HG03439 (cell line): ENCODE results near the gene KRTAP12-2.
"Not testable (repeated sequence)": the region's sequence is repeated elsewhere in the genome, so short reads cannot be mapped to it uniquely, and the experiment has no call there.

ENCODE experiments used
- ATAC-seq: cut with Tn5 transposase; IDR thresholded peaks from one replicate; pipeline ENCODE4 v1.9.1; 2021; ENCODE audit warnings: mild to moderate bottlenecking, moderate library complexity; ENCODE audit not compliant: unreplicated experiment

The KRTAP12-2 gene

GRCh38 chr21:44632067-44632466 lies 34.7 kb downstream of the KRTAP12-2 start:
- ATAC-seq, result no peak

DNA sequence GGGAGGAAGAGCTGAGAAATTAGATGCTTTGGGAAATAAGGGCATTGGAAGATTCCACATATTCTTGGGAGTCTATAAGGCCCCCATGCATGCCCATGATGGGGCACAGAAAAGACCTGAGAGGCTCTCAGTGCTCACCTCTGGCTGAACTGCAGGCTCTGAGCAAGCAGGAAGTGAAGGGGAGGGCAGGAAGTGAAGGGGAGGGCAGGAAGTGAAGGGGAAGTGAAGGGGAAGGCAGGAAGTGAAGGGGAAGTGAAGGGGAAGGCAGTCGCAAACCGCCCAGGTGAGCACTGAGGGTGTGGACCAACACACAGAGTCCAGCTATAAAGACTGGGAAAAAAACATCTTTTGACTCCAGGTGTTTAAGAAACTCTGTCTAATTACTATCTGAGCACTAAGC lies 36.3 kb downstream of the KRTAP12-2 start:
- ATAC-seq, result no peak

DNA sequence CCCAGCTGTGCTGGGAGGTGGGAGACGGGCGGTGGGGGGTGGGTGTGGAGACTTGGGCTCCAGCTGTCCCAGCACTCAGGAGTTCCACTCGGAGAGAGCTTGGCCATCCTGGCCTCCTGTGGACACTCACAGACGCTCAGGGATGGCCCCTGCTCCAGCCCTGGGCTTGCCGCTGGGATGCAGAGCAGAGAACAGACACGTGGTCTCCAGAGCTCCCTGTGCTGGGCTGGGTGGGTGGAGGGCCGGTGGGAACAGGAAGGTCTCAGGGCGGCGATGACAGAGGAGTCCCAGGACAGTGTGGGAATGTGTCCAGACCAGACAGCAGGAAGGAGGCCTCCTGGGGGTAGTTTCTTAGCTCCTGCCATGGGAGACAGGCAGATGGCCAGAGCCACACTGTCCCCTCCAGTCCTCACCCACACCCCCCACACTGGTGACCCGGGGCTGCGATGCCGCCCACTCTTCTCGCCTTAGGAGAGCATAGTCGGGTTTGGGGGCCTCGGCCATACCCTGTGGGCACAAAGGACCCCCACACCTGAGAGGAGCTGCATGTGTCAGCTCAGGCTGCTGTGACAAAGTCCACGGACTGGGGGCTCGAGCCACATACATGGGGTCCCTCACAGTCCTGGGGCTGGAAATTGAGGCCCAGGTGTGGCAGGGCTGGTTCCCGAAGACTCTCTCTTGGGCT lies 37.9 kb downstream of the KRTAP12-2 start:
- ATAC-seq, result no peak

DNA sequence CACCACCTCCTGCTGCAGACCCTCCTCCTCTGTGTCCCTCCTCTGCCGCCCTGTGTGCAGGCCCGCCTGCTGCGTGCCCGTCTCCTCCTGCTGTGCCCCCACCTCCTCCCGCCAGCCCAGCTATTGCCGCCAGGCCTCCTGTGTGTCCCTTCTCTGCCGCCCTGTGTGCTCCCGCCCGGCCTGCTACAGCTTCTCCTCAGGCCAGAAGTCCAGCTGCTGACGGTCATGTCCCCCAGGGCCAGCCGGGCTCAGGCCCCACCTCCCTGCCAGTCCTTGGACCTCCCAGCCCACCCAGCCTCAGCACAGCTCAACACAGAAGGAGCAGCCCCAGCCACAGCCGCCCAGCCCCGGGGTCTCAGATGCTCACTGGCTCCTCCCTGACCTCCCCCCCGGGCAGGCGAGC lies 38.9 kb downstream of the KRTAP12-2 start:
- ATAC-seq, result not testable (repeated sequence)

GRCh38 chr21:44627181-44627822 lies 39.4 kb downstream of the KRTAP12-2 start:
- not testable (repeated sequence) for ATAC-seq

- ATAC-seq, result no peak
These were observed 40.0 kb downstream of the KRTAP12-2 start, which contains the start of gene KRTAP10-9 for GRCh38 chr21:44626673-44627143. Gene KRTAP10-9 (plus strand): TSS chr21:44627093. CDS start chr21:44627172, 79 bp downstream.

- no peak for ATAC-seq
These were observed 40.5 kb downstream of the KRTAP12-2 start for GRCh38 chr21:44626262-44626661.

GRCh38 chr21:44625756-44626155 lies 41.0 kb downstream of the KRTAP12-2 start:
- no peak for ATAC-seq

DNA sequence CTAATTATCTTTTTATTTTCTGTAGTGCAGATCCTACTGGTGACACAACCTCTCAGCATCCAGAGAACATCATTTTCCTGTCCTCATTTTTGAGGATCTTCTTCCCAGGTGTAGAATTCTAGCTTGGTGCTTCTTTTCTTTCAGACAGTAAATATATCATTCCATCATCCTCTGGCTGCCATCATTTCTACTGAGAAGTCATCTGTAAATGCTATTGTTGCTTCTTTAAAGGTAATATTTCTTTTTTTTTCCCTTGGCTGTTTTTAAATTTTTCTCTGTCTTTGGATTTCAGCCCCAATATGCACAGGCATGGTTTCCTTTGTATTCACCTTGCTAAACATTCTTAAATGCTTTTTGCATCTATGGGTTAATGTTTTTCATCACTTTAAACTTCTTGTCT lies 43.2 kb downstream of the KRTAP12-2 start:
- ATAC-seq, result no peak

DNA sequence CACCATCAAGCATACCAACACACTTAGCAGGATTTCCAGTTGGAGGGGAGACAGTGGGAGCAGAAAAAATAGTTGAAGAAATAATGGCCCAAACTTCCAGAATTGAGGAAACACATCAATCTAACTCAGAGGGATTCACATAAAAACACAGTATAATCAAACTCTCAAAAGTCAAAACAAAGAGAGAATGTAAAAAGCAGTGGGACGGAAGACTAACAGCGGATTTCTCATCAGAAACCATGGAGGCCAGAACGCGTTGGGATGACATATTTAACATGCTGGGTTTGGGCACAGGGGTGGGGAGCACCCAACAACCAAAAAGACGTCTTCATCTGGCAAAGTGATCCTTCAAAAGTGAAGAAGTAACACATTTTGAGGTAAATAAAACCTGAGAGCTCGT lies 46.8 kb downstream of the KRTAP12-2 start:
- no peak for ATAC-seq

DNA sequence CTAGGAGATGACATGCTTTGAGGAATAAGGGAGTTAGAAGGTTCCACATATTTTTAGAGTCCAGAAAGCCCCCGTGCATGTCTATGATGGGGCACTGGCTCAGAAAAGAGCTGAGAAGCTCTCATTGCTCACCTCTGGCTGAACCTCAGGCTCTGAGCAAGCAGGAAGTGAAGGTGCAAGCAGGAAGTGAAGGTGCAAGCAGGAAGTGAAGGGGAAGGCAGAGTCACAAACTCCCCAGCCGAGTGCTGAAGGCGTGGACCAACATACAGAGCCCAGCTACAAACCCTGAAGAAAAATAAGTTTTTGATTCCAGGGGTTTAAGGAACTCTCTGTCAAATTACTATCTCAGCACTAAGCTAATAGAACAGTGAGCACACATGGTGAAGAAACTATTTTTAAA lies 47.8 kb downstream of the KRTAP12-2 start:
- no peak for ATAC-seq

DNA sequence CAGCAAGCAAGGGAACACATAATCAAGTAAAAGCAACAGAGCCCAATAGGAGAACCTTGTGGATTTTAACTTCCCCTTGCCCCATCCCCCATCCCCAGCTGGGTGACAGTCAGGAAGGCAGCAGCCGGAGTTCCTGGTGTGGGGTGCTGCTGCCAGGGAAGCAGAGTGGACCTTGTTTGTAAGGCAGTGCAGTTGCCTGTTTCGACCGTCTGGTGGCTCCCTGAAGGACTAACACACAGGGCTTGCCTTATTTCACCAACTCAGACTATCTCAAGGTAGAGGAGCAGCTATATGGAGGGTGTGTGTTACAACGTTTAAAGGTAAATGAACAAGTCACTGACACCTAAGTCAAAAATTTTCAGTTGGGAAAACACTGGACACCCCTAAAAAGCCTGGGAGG lies 48.2 kb downstream of the KRTAP12-2 start:
- ATAC-seq, result no peak

DNA sequence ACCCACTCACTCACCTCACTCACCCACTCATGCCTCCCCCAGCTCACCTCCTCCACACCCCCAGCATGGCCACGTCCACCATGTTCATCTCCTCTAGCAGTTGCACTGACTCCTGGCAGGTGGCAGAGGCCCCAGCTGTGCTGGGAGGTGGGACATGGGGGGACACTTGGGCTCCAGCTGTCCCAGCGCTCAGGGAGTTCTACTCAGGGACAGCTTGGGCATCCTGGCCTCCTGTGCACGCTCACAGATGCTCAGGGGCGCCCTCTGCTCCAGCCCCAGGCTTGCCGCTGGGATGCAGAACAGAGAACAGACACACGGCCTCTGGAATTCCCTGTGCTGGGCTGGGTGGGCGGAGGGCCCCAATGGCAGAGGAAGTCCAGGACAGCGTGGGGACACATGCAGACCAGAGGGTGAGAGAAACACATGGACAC lies 49.6 kb downstream of the KRTAP12-2 start:
- ATAC-seq, result no peak

- no peak for ATAC-seq
These were observed 50.2 kb downstream of the KRTAP12-2 start for GRCh38 chr21:44616591-44616926.
